SK-N-SH (cell line): ENCODE data around the gene IQUB. TPM values are rescaled to one million over a fixed set of nuclear protein-coding genes. Genes with fewer than 3 reads are reported as not detected.

Experiments used
- CTCF ChIA-PET: fragments of 300-600, 350-600 bp; formaldehyde crosslinking; extraction: SDS; loops from one replicate; lab custom pipeline; 2021; lab: Yijun Ruan, JAX
- POLR2A ChIA-PET: fragments of 350-600 bp; sonication (Branson Sonifier 250); formaldehyde crosslinking; extraction: SDS; loops from one replicate; lab custom pipeline; 2020; ENCODE audit warnings: antibody characterized with exemption, inconsistent platforms; lab: Yijun Ruan, JAX
- DNase-seq: peaks from one replicate; pipeline ENCODE4 v3.0.0; 2012
- H2AFZ ChIP-seq: fragments of 200-600 bp; sonication (generic); 2 replicates; pipeline ENCODE4 v1.8.1; 2016; ENCODE audit warnings: antibody characterized with exemption, mild to moderate bottlenecking, low read depth
- H3F3A ChIP-seq: fragments of 200-600 bp; sonication (generic); replicated peaks from 2 replicates; pipeline ENCODE3; 2016; ENCODE audit warnings: antibody characterized with exemption, mild to moderate bottlenecking; ENCODE audit not compliant: insufficient read depth
- H3K27ac ChIP-seq, 2 experiments: fragments of 200-500 bp in 1 of 2; fragments of 200-600 bp in 1 of 2; sonication (Bioruptor generic) in 1 of 2; sonication (generic), shearing (Covaris generic) in 1 of 2; 2 replicates each; pipeline versions ENCODE4 v1.5.1 to v1.6.1; 2014 to 2016; ENCODE audit warnings: low read depth in 2 of 2, inconsistent platforms in 1 of 2, low read length in 1 of 2, mild to moderate bottlenecking in 1 of 2, mixed read lengths in 1 of 2
- H3K27me3 ChIP-seq: fragments of 200-600 bp; sonication (generic), shearing (Covaris generic); 2 replicates; pipeline ENCODE4 v1.6.1; 2016; ENCODE audit warnings: mixed run types; ENCODE audit not compliant: insufficient read depth
- H3K36me3 ChIP-seq, 2 experiments: fragments of 200-500 bp in 1 of 2; fragments of 200-600 bp in 1 of 2; sonication (Bioruptor generic) in 1 of 2; sonication (generic) in 1 of 2; replicated peaks in 1 of 2; 2 replicates each; pipeline versions ENCODE3 to v1.5.1; 2014 to 2016; ENCODE audit warnings: low read length in 1 of 2, mild to moderate bottlenecking in 1 of 2; ENCODE audit not compliant: insufficient read depth in 2 of 2, control insufficient read depth in 1 of 2
- H3K4me1 ChIP-seq, 2 experiments: fragments of 200-500 bp in 1 of 2; fragments of 200-600 bp in 1 of 2; sonication (Bioruptor generic) in 1 of 2; sonication (generic), shearing (Covaris generic) in 1 of 2; 2 replicates each; pipeline versions ENCODE4 v1.5.1 to v1.6.1; 2014 to 2016; ENCODE audit warnings: low read depth in 1 of 2, low read length in 1 of 2, mixed run types in 1 of 2; ENCODE audit not compliant: insufficient read depth in 2 of 2, control insufficient read depth in 1 of 2
- H3K4me2 ChIP-seq: fragments of 200-600 bp; sonication (generic), shearing (Covaris generic); 2 replicates; pipeline ENCODE4 v1.6.1; 2017; ENCODE audit warnings: mixed run types
- H3K4me3 ChIP-seq, 2 experiments: fragments of 200-500 bp in 1 of 2; fragments of 200-600 bp in 1 of 2; sonication (Bioruptor generic) in 1 of 2; sonication (generic), shearing (Covaris generic) in 1 of 2; 2 replicates each; pipeline versions ENCODE4 v1.5.1 to v1.8.1; 2014 to 2016; ENCODE audit warnings: low read depth in 2 of 2, inconsistent platforms in 1 of 2, low read length in 1 of 2, mild to moderate bottlenecking in 1 of 2, mixed read lengths in 1 of 2, moderate library complexity in 1 of 2
- H3K79me2 ChIP-seq: fragments of 200-600 bp; sonication (generic); 2 replicates; pipeline ENCODE4 v1.8.1; 2017; ENCODE audit warnings: mild to moderate bottlenecking; ENCODE audit not compliant: insufficient read depth
- H3K9ac ChIP-seq: fragments of 200-600 bp; sonication (generic); 2 replicates; pipeline ENCODE4 v1.6.1; 2017; ENCODE audit warnings: mixed run types
- H3K9me2 ChIP-seq: fragments of 200-600 bp; sonication (generic); 2 replicates; pipeline ENCODE4 v1.6.1; 2017; ENCODE audit warnings: mixed run types
- H3K9me3 ChIP-seq: fragments of 200-600 bp; sonication (generic); 2 replicates; pipeline ENCODE4 v1.6.1; 2017; ENCODE audit warnings: mixed run types, mild to moderate bottlenecking, moderate library complexity
- H4K20me1 ChIP-seq: fragments of 200-600 bp; sonication (generic); 2 replicates; pipeline ENCODE4 v1.6.1; 2017; ENCODE audit warnings: mild to moderate bottlenecking, mixed run types; ENCODE audit not compliant: insufficient read depth
- ELF1 ChIP-seq: IDR thresholded peaks from 2 replicates; pipeline ENCODE4 v1.4.0; 2012
- EP300 ChIP-seq, 2 experiments: IDR thresholded peaks; 2 replicates each; pipeline versions ENCODE4 v1.4.0 to v1.6.1; 2012; ENCODE audit warnings: borderline replicate concordance in 1 of 2, low read depth in 1 of 2, low read length in 1 of 2
- FOSL2 ChIP-seq: IDR thresholded peaks from 2 replicates; pipeline ENCODE4 v1.4.0; 2012; ENCODE audit warnings: low read depth, mild to moderate bottlenecking, moderate library complexity, borderline replicate concordance
- FOXJ3 ChIP-seq: sonication (generic); formaldehyde crosslinking; IDR thresholded peaks from 2 replicates; pipeline ENCODE4 v1.5.1; 2020; ENCODE audit warnings: mild to moderate bottlenecking, missing genetic modification reagents
- GATA2 ChIP-seq: sonication (generic); formaldehyde crosslinking; IDR thresholded peaks from 2 replicates; pipeline ENCODE4 v1.5.0; 2020; ENCODE audit warnings: mild to moderate bottlenecking, missing genetic modification reagents
- JUND ChIP-seq: IDR thresholded peaks from 2 replicates; pipeline ENCODE4 v1.4.0; 2012
- MAX ChIP-seq: IDR thresholded peaks from 2 replicates; pipeline ENCODE4 v1.4.0; 2012; ENCODE audit warnings: low read depth
- MEF2A ChIP-seq: IDR thresholded peaks from 2 replicates; pipeline ENCODE4 v1.4.0; 2012; ENCODE audit warnings: low read depth, borderline replicate concordance
- PBX3 ChIP-seq: IDR thresholded peaks from 2 replicates; pipeline ENCODE4; 2012
- POLR2AphosphoS5 ChIP-seq: IDR thresholded peaks from 2 replicates; pipeline ENCODE4 v1.6.1; 2012; ENCODE audit warnings: low read depth, low read length
- RAD21 ChIP-seq: IDR thresholded peaks from 2 replicates; pipeline ENCODE4 v1.6.1; 2012; ENCODE audit warnings: mild to moderate bottlenecking, low read length
- RCOR1 ChIP-seq: fragments of 150-350 bp; IDR thresholded peaks from 2 replicates; pipeline ENCODE4 v1.6.1; 2017; ENCODE audit warnings: antibody characterized with exemption, low read length
- SIN3A ChIP-seq: IDR thresholded peaks from 2 replicates; pipeline ENCODE4 v1.6.1; 2012; ENCODE audit warnings: low read depth, mild to moderate bottlenecking, low read length, moderate library complexity, borderline replicate concordance
- USF2 ChIP-seq: fragments of 150-350 bp; IDR thresholded peaks from 2 replicates; pipeline ENCODE4 v1.6.1; 2017; ENCODE audit warnings: antibody characterized with exemption, low read length, low read depth, borderline replicate concordance
- YY1 ChIP-seq: IDR thresholded peaks from 2 replicates; pipeline ENCODE4 v1.4.0; 2012; ENCODE audit warnings: low read depth, mild to moderate bottlenecking
- ZBTB33 ChIP-seq: IDR thresholded peaks from 2 replicates; pipeline ENCODE4 v1.4.0; 2012; ENCODE audit warnings: low read depth, borderline replicate concordance
- WGBS: methylation state at CpG from one replicate; pipeline ENCODE4 v1.1.6; 2017; ENCODE audit warnings: low lambda C conversion rate; 5-methylcytosine and 5-hydroxymethylcytosine counted together
- polyA plus RNA-seq, 3 experiments: library from polyadenylated mRNA; depleted of rRNA; stranded (reverse); fragments of >200 nt; gene quantifications; 2 replicates each; pipeline ENCODE4 v1.2.3, GENCODE V29; 2012

The IQUB gene
- polyA plus RNA-seq, 1 of the 3 experiments (the other 2 are of a cell fraction), result 0.10 TPM

GRCh38 chr7:123500878-123501489 is 33.4 kb downstream of the IQUB start:
- Histone ChIP-seq H2AFZ (no peak overlapping the region), H3K79me2 (no peaks in the 10 kb centered on the region), H3K9me2 (no peaks in the 10 kb centered on the region), H3K4me1 (no peaks in the 10 kb centered on the region), H3K27me3 (no peaks in the 10 kb centered on the region), H3K9me3 (no peaks in the 10 kb centered on the region), H3K27ac (no peak overlapping the region), H3K9ac (no peak overlapping the region), H3K36me3 (no peaks in the 10 kb centered on the region), H3K4me2 (no peak overlapping the region), H3F3A (no peaks in the 10 kb centered on the region), H4K20me1 (no peaks in the 10 kb centered on the region), H3K4me3 (no peak overlapping the region)
- 8% methylated on average over 1 of the region's 1 CpG for WGBS
- no peak for DNase-seq
- POLR2A ChIA-PET, result no interaction called here
- CTCF ChIA-PET, result interaction anchor here (1.0 kb wide), 1 partner anchor 12 kb away, joined by 3 read pairs; no protein-coding TSS in a partner anchor
- TF ChIP-seq YY1, result no peak
- no peak for TF ChIP-seq RCOR1
- no peak for TF ChIP-seq POLR2AphosphoS5
- TF ChIP-seq PBX3, result no peak
- no peak for TF ChIP-seq EP300 (IDR thresholded peaks at IDR 0.05; ENCODE audit: borderline replicate concordance in 1 of 2, low read depth in 1 of 2, low read length in 1 of 2)
- TF ChIP-seq GATA2, result no peak
- TF ChIP-seq JUND, result no peak
- no peak for TF ChIP-seq SIN3A
- TF ChIP-seq FOXJ3, result no peak
- no peak for TF ChIP-seq RAD21
- TF ChIP-seq MAX, result no peak
- no peak for TF ChIP-seq USF2
- no peak for TF ChIP-seq ELF1
- no peak for TF ChIP-seq MEF2A
- TF ChIP-seq ZBTB33, result no peak
- TF ChIP-seq FOSL2, result no peak
